HG03558 (cell line): ENCODE measurements around the gene HBM.
"Not testable (repeated sequence)": the region's sequence is repeated elsewhere in the genome, so short reads cannot be mapped to it uniquely, and the experiment has no call there.

ENCODE experiments used
- ATAC-seq: cut with Tn5 transposase; IDR thresholded peaks from one replicate; pipeline ENCODE4 v1.9.1; 2021; ENCODE audit warnings: moderate number of reproducible peaks; ENCODE audit not compliant: unreplicated experiment; ENCODE audit errors: extremely low read depth

The HBM gene

DNA sequence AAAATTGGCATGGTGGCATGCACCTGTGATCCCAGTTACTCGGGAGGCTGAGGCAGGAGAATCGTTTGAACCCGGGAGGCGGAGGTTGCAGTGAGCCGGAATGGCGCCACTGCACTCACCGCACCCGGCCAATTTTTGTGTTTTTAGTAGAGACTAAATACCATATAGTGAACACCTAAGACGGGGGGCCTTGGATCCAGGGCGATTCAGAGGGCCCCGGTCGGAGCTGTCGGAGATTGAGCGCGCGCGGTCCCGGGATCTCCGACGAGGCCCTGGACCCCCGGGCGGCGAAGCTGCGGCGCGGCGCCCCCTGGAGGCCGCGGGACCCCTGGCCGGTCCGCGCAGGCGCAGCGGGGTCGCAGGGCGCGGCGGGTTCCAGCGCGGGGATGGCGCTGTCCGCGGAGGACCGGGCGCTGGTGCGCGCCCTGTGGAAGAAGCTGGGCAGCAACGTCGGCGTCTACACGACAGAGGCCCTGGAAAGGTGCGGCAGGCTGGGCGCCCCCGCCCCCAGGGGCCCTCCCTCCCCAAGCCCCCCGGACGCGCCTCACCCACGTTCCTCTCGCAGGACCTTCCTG is 14.4 kb downstream of the HBM start, which contains the start of gene HBQ1:
HBQ1 (plus strand) TSS at position 359 of the 575 bp plus-strand sequence; CDS start at position 387, 28 bp downstream.
- ATAC-seq, result no peak

GRCh38 chr16:180681-181564 is 15.1 kb downstream of the HBM start:
- no peak for ATAC-seq

DNA sequence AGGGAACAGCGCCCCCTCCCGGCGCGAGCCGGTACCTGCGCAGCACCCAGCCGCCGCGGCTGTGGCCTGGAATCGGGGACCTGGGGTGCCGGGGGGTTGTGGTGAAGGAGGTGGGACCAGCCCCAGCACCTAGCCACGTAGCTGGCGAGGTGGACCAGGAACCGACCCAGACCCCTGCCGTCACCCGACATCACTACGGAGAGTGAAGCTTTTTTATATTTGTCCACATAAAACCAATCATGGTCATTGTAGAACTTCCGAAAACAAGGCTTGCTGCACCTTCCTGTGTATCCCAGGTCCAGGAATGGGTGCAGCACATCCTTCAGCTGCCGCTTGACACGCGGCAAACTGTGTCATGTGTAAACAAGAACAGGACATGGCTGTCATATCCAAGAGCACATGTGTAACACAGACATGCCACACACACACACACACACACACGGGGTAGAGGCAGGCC is 15.8 kb downstream of the HBM start:
- no peak for ATAC-seq

GRCh38 chr16:183005-183404 is 17.2 kb downstream of the HBM start:
- ATAC-seq, result no peak

GRCh38 chr16:185213-185612 is 19.4 kb downstream of the HBM start:
- no peak for ATAC-seq

GRCh38 chr16:185691-186090 is 19.9 kb downstream of the HBM start:
- ATAC-seq, result no peak

GRCh38 chr16:187330-187729 is 21.6 kb downstream of the HBM start:
- ATAC-seq, result no peak

DNA sequence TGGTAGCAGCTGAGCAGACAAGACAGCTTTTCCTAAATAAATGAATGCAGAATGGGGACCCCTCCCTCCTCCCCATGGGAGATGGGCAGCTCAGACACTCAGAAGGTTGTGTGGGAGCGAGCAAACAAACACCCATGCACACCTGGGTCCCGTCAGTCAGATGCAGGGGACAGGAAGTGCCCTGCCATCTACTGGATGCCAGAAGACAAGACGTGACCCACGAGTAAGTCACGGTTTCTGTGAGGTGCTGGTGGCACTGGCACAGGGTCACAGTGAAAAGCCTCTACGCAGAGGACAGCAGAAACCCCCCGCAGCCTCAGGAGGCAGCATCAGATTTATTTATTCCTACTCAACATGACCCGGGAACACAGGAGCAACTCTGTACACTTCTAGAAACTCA is 22.9 kb downstream of the HBM start:
- no peak for ATAC-seq

DNA sequence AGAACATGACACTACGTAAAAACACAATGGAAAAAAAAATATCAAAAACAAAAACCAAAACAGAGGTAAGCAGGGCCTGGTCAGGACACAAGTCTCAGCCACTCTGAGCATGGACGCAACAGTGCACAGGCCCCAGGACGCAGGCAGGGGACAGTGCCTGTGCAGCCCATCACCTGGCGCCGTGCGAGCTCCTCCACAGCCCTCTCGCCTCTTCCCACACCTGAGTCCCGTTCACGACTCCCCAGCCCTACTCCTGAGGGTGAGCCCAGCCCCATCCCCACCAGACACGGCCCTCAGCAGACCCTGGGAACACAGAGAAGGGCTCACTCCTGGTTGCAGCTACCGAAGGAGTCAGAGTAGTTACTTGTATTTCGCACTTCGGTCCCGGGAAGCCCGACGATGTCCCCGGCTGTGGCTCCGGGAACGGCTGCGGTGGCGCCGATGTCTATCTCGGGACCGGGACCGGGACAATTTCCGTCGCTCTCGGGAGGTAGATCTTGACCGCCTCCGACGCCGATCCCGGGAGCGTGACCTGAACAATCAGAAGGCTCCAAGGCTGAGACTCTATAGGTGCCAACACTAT is 23.9 kb downstream of the HBM start:
- no peak for ATAC-seq

GRCh38 chr16:191831-192230 is 26.1 kb downstream of the HBM start:
- ATAC-seq, result no peak

- no peak for ATAC-seq
Observed at GRCh38 chr16:192686-193085, 26.9 kb downstream of the HBM start.

- no peak for ATAC-seq
Observed at GRCh38 chr16:193441-193840, 27.7 kb downstream of the HBM start.

- no peak for ATAC-seq
Observed at GRCh38 chr16:194516-194915, 28.7 kb downstream of the HBM start.

DNA sequence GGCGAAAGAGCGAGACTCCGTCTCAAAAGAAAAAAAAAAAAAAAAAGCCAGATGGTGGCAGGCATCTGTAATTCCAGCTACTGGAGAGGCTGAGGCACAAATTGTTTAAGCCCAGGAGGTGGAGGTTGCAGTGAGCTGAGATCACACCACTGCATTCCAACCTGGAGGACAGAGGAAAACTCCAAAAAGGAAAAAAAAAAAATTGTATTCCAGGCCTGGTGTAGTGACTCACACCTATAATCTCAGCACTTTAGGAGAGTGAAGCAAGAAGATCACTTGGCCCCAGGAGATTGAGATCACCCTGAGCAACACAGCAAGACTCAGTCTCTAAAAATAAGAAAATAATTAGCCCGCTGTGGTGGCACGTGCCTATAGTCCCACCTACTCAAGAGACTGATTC is 34.6 kb downstream of the HBM start:
- ATAC-seq, result no peak

DNA sequence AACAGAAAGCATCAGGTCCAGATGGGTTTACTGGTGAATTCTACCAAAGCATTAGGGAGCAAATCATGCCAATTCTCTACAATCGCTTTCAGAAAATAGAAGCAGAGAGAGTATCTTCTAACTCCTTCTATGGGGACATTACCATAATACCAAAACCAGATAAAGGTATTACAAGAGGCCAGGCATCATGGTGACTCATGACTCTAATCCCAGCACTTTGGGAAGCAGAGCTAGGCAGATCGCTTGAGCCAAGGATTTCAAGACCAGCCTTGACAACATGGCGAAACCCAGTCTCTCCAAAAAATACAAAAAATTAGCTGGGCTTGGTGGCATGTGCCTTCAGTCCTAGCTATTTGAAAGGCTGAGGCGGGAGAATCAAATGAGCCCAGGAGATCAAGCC is 37.5 kb downstream of the HBM start:
- no peak for ATAC-seq

GRCh38 chr16:204046-204445 is 38.3 kb downstream of the HBM start:
- ATAC-seq, result not testable (repeated sequence)

GRCh38 chr16:209359-209758 is 43.6 kb downstream of the HBM start:
- not testable (repeated sequence) for ATAC-seq

DNA sequence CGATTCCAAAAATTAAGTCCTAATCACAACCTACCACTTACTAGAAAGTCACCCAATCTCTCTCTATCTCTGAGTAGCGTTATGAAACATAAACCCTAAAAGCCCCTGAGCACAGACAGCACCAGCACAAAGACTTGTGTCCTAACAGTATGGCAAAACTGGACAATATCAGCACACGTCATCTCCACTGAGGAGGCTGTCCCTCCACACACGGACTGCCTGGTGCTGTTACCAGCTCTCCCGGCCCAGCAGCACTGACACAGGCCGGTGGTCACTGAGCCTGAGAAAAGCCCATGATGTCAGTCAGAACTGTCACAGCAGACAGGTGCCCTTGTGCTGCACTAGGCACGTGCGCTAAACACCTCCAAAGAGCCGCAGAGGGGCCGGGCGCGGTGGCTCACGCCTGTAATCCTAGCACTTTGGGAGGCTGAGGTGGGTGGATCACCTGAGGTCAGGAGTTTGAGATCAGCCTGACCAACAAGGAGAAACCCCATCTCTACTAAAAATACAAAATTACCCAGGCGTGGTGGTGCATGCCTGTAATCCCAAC is 45.9 kb downstream of the HBM start:
- not testable (repeated sequence) for ATAC-seq

- ATAC-seq, result no peak
Observed at GRCh38 chr16:212999-213398, 47.2 kb downstream of the HBM start.
